OCI-LY7 (cell line): ENCODE measurements around the gene CLDN9. TPM values are rescaled to one million over a fixed set of nuclear protein-coding genes. Genes with fewer than 3 reads are reported as not detected.

ENCODE experiments used
- BruUV-seq: library from RNA; stranded (reverse); fragments of 400-500 nt; replicated peaks from 2 replicates; lab custom pipeline; 2021; lab: Mats Ljungman, UMichigan
- CTCF ChIA-PET: fragments of 300-600 bp; sonication (Branson Sonifier 250); formaldehyde crosslinking; loops from one replicate; lab custom pipeline; 2022; ENCODE audit warnings: antibody characterized with exemption; ENCODE audit not compliant: unreplicated experiment; lab: Charles Lee
- POLR2A ChIA-PET: fragments of 300-600 bp; sonication (Branson Sonifier 250); formaldehyde crosslinking; loops from one replicate; lab custom pipeline; 2022; ENCODE audit warnings: antibody characterized with exemption; lab: Charles Lee
- DNase-seq: peaks from one replicate; pipeline ENCODE4 v3.0.0-alpha.2; 2015; ENCODE audit warnings: low spot score
- H2AFZ ChIP-seq: fragments of 200-600 bp; sonication (generic), shearing (Covaris generic); 2 replicates; pipeline ENCODE4 v1.6.1; 2014; ENCODE audit warnings: mild to moderate bottlenecking, antibody characterized with exemption, low read length, moderate library complexity
- H3K27ac ChIP-seq: fragments of 200-600 bp; sonication (generic); 2 replicates; pipeline ENCODE4 v1.5.1; 2014; ENCODE audit warnings: mixed run types, low read depth, mild to moderate bottlenecking, moderate library complexity, low read length, inconsistent platforms; ENCODE audit not compliant: poor library complexity, severe bottlenecking
- H3K36me3 ChIP-seq: fragments of 200-600 bp; sonication (generic); 2 replicates; pipeline ENCODE4 v1.6.1; 2014; ENCODE audit warnings: mild to moderate bottlenecking, antibody characterized with exemption, low read length, moderate library complexity, mixed read lengths; ENCODE audit not compliant: insufficient read depth
- H3K4me1 ChIP-seq: fragments of 200-600 bp; sonication (generic); 2 replicates; pipeline ENCODE4 v1.5.1; 2014; ENCODE audit warnings: mild to moderate bottlenecking, low read length; ENCODE audit not compliant: insufficient read depth, poor library complexity, severe bottlenecking
- H3K4me2 ChIP-seq: fragments of 200-600 bp; sonication (generic); 2 replicates; pipeline ENCODE4 v1.6.1; 2014; ENCODE audit warnings: mild to moderate bottlenecking, low read length
- H3K4me3 ChIP-seq: fragments of 200-600 bp; sonication (generic); 2 replicates; pipeline ENCODE4 v1.5.1; 2014; ENCODE audit warnings: mild to moderate bottlenecking, low read depth, low read length; ENCODE audit not compliant: poor library complexity, severe bottlenecking
- H3K79me2 ChIP-seq: fragments of 200-600 bp; sonication (generic); 2 replicates; pipeline ENCODE4 v1.6.1; 2016; ENCODE audit warnings: low read depth, mild to moderate bottlenecking, low read length, moderate library complexity, mixed read lengths; ENCODE audit not compliant: insufficient read depth
- H3K9me2 ChIP-seq: fragments of 200-600 bp; sonication (generic); 2 replicates; pipeline ENCODE4 v1.6.1; 2016; ENCODE audit warnings: mild to moderate bottlenecking, low read length, mixed read lengths; ENCODE audit not compliant: insufficient read depth
- H3K9me3 ChIP-seq: fragments of 200-600 bp; sonication (generic); 2 replicates; pipeline ENCODE4 v1.6.1; 2014; ENCODE audit warnings: mild to moderate bottlenecking, mixed run types, low read length, mixed read lengths
- H4K20me1 ChIP-seq: fragments of 200-600 bp; sonication (generic); 2 replicates; pipeline ENCODE4 v1.6.1; 2014; ENCODE audit warnings: mild to moderate bottlenecking, antibody characterized with exemption, low read length, moderate library complexity, mixed read lengths; ENCODE audit not compliant: insufficient read depth
- CTCF ChIP-seq: fragments of 200-600 bp; sonication (generic); conservative IDR thresholded peaks from 2 replicates; pipeline ENCODE4 v1.5.1; 2014; ENCODE audit warnings: mild to moderate bottlenecking, antibody characterized with exemption, low read length, moderate library complexity, mixed read lengths
- EZH2phosphoT487 ChIP-seq: fragments of 200-600 bp; sonication (generic); IDR thresholded peaks from 2 replicates; pipeline ENCODE4 v1.6.1; 2018; ENCODE audit warnings: low read depth, borderline replicate concordance, mild to moderate bottlenecking, mixed run types, antibody characterized with exemption, low read length, moderate library complexity, mixed read lengths
- intact Hi-C: fragments of 100-400 bp; cut with micrococcal nuclease; formaldehyde crosslinking; loops from one replicate; pipeline ENCODE4 v1.10.0; 2022; ENCODE audit not compliant: unreplicated experiment
- total RNA-seq, 2 experiments: library from RNA; depleted of rRNA in 1 of 2; stranded (reverse); fragments of >200 nt in 1 of 2; shearing (Covaris generic) in 1 of 2; gene quantifications; 2 replicates each; pipeline ENCODE4 v1.2.3, GENCODE V29; 2014 to 2022

The CLDN9 gene
- total RNA-seq, 2 experiments from 2014 or later: 0.42 TPM; not detected in 1

GRCh38 chr16:3036726-3037315 lies 24.1 kb downstream of the CLDN9 start, which contains the start of gene BICDL2:
Gene BICDL2, minus strand, starts transcription at chr16:3036944. Its CDS starts 1,448 bp downstream, at chr16:3035496.
- DNase-seq: no peak
- Histone ChIP-seq H4K20me1 (no peaks in the 10 kb centered on the region), H3K36me3 (no peaks in the 10 kb centered on the region), H3K9me2 (no peaks in the 10 kb centered on the region), H3K4me3 (no peak within 1 kb of the TSS), H3K79me2 (no peaks in the 10 kb centered on the region), H2AFZ (no peak within 1 kb of the TSS), H3K9me3 (no peaks in the 10 kb centered on the region), H3K4me1 (no peaks in the 10 kb centered on the region), H3K4me2 (no peak within 1 kb of the TSS), H3K27ac (no peak within 1 kb of the TSS)
- TF ChIP-seq CTCF (no peak), EZH2phosphoT487 (no peak)
- POLR2A ChIA-PET: no interaction called here
- intact Hi-C loops: no loop called here
- no TSS peak for BruUV-seq
- CTCF ChIA-PET: no interaction called here

DNA sequence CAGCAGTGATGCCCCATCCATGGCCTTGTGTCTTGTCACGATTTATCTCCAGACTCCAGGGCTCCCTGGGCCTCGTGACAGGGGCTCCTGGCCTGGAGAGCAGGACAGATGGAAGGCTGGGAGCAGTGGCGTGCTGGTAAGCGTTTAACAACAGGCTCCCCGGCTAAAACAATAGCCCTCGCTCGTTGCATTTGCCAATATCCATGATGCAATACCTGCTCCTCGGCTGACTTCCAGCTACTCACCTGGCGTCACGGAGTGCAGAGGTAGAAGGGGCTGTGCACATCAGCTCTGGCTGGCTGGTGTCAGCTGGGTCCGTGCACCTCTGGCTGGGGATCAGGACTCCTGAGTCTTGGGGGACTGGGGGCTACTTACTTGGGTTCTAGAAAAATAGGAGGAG lies 25.5 kb downstream of the CLDN9 start:
- Histone ChIP-seq H3K4me1 (no peaks in the 10 kb centered on the region), H3K4me3 (no peak overlapping the region), H3K9me3 (no peaks in the 10 kb centered on the region), H3K4me2 (no peak overlapping the region), H2AFZ (no peak overlapping the region), H4K20me1 (no peaks in the 10 kb centered on the region), H3K36me3 (no peaks in the 10 kb centered on the region), H3K79me2 (no peaks in the 10 kb centered on the region), H3K27ac (no peak overlapping the region), H3K9me2 (no peaks in the 10 kb centered on the region)
- no peak for DNase-seq
- BruUV-seq: no TSS peak
- no peak for TF ChIP-seq CTCF
- TF ChIP-seq EZH2phosphoT487: no peak
- intact Hi-C loops: no loop called here
- CTCF ChIA-PET: interaction anchor here (1.3 kb wide), 1 partner anchor 10 kb away, joined by 9 read pairs; no protein-coding TSS in a partner anchor
- POLR2A ChIA-PET: no interaction called here

DNA sequence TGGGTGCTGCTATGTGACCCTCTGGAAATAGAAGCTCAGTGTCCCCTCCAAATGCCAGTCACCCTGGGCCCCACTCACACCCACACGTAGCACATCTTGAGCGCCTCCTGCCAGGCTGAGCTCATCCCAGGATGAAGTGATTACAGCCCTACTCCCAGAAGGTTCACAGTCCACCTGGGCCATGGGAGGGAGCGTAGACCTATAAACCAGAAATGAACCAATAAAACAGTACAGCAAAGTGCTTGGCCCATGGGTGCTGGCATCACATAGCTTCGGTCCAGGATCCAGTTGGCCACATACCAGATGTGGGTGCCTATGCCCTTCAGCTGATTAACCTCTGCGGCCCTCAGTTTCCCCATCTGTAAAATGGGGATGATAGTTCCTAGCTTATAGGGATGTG lies 26.2 kb downstream of the CLDN9 start:
- no peak for DNase-seq
- H2AFZ ChIP-seq: no peak overlapping the region
- ChIA-PET POLR2A (no interaction called here), CTCF (interaction anchor here (1.3 kb wide), 1 partner anchor 11 kb away, joined by 9 read pairs; no protein-coding TSS in a partner anchor)
- no peaks in the 10 kb centered on the region for H4K20me1 ChIP-seq
- no peaks in the 10 kb centered on the region for H3K9me2 ChIP-seq
- H3K9me3 ChIP-seq: no peaks in the 10 kb centered on the region
- H3K4me1 ChIP-seq: no peaks in the 10 kb centered on the region
- H3K36me3 ChIP-seq: no peaks in the 10 kb centered on the region
- H3K4me2 ChIP-seq: no peak overlapping the region
- no TSS peak for BruUV-seq
- H3K27ac ChIP-seq: no peak overlapping the region
- intact Hi-C loops: no loop called here
- no peak overlapping the region for H3K4me3 ChIP-seq
- TF ChIP-seq CTCF (no peak), EZH2phosphoT487 (no peak)
- no peaks in the 10 kb centered on the region for H3K79me2 ChIP-seq
